Measurements from ENCODE around the gene TSC22D4.

GRCh38 chr7:100465702-100466311, 13.2 kb downstream of the TSC22D4 start:
- TF ChIP-seq POLR2A (IDR thresholded peaks at IDR 0.05; ENCODE audit: low read depth): no peak
- TF ChIP-seq, protein P1, sequence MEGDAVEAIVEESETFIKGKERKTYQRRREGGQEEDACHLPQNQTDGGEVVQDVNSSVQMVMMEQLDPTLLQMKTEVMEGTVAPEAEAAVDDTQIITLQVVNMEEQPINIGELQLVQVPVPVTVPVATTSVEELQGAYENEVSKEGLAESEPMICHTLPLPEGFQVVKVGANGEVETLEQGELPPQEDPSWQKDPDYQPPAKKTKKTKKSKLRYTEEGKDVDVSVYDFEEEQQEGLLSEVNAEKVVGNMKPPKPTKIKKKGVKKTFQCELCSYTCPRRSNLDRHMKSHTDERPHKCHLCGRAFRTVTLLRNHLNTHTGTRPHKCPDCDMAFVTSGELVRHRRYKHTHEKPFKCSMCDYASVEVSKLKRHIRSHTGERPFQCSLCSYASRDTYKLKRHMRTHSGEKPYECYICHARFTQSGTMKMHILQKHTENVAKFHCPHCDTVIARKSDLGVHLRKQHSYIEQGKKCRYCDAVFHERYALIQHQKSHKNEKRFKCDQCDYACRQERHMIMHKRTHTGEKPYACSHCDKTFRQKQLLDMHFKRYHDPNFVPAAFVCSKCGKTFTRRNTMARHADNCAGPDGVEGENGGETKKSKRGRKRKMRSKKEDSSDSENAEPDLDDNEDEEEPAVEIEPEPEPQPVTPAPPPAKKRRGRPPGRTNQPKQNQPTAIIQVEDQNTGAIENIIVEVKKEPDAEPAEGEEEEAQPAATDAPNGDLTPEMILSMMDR (IDR thresholded peaks at IDR 0.05): peak; percentile 74 to 83 (median 81)
- peak; percentile 64 to 74 for TF ChIP-seq POLR2AphosphoS5 (IDR thresholded peaks at IDR 0.05)
- no peak for TF ChIP-seq EP300 (IDR thresholded peaks at IDR 0.05)
